SU-DHL-6 (cell line): ENCODE measurements around the gene SNRPD1.

Experiments
- EZH2phosphoT487 ChIP-seq: fragments of 200-600 bp; sonication (generic), shearing (Covaris generic); conservative IDR thresholded peaks from 2 replicates; pipeline ENCODE4 v1.6.1; 2018; ENCODE audit warnings: mild to moderate bottlenecking, antibody characterized with exemption, low read length, moderate library complexity, mixed read lengths
- TF ChIP-seq, protein P1 (sequence below): fragments of 200-600 bp; sonication (generic); IDR thresholded peaks from one replicate; pipeline ENCODE4 v1.5.1; 2017; ENCODE audit warnings: antibody characterized with exemption, mild to moderate bottlenecking, low read length, moderate library complexity; ENCODE audit not compliant: insufficient read depth, poor library complexity, severe bottlenecking

DNA sequence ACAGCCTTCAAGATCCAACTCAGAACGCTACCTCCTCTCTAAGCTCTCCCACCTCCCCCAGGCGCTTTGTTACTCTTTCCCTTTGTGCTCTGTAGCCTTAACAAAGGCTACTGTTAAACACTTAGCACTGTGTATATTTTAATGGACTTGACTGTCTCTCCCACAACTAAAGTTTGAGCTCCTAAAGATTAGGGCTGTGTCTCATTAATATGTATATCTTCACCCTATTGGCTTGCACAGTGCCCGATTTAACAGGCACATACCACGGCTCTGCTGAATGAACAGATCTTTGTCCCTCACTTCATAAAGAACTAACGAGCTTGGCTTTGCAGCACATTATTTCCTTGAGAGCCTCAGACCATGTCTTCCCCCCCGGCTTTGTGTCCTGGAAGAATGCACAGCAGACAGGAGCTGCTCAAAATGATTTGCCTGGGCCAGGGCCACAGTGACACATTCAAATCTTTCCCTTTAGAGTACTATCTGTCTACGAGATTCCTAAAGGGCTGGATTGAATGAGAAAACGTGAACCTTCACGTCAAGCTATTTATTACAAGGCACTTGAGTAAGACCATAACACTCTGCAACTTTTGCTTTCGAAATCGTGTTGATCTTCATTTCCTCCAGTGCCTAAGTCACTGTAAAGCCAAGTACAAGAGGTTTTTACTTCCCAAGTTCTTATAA is 70.4 kb downstream of the SNRPD1 start:
- TF ChIP-seq, protein P1, sequence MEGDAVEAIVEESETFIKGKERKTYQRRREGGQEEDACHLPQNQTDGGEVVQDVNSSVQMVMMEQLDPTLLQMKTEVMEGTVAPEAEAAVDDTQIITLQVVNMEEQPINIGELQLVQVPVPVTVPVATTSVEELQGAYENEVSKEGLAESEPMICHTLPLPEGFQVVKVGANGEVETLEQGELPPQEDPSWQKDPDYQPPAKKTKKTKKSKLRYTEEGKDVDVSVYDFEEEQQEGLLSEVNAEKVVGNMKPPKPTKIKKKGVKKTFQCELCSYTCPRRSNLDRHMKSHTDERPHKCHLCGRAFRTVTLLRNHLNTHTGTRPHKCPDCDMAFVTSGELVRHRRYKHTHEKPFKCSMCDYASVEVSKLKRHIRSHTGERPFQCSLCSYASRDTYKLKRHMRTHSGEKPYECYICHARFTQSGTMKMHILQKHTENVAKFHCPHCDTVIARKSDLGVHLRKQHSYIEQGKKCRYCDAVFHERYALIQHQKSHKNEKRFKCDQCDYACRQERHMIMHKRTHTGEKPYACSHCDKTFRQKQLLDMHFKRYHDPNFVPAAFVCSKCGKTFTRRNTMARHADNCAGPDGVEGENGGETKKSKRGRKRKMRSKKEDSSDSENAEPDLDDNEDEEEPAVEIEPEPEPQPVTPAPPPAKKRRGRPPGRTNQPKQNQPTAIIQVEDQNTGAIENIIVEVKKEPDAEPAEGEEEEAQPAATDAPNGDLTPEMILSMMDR = no peak
- TF ChIP-seq EZH2phosphoT487 = no peak
